ENCODE data around the gene GAS6. TPM values are rescaled to one million over a fixed set of nuclear protein-coding genes. Genes with fewer than 3 reads are reported as not detected.

Gene GAS6
- total RNA-seq, 1 experiment from 2014 or later, result 394 TPM

DNA sequence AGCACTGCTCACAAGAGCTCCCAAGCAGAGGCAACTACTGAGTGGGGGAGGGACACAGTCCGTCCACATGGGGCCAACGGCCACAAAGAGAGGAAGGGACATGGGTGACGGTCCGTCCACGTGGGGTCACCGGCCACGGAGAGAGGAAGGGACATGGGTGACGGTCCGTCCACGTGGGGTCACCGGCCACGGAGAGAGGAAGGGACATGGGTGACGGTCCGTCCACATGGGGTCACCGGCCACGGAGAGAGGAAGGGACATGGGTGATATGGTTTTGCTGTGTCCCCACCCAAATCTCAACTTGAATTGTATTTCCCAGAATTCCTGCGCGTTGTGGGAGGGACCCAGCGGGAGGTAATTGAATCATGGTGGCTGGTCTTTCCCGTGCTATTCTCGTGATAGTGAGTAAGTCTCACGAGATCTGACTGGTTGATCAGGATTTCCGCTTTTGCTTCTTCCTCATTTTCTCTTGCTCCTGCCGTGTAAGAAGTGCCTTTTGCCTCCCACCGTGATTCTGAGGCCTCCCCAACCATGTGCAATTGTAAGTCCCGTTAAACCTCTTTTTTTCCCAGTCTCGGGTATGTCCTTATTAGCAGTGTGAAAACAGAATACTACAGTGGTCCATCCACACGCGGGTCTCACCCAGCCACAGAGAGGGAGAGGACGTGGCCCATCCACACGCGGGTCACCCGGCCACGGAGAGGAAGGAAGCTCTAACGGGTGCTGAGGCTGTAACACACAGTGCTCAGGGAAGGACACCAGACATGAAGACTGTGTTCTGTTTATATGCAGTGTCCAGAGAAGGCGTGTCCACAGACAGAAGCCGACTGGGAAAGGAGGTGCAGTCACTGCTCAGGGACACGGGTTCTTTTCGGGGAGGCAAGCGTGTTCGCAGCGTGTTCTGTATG lies 48.5 kb downstream of the GAS6 start:
- Histone ChIP-seq H3K27me3 (no peaks in the 10 kb centered on the region), H3K4me3 (no peak overlapping the region), H3K36me3 (peaks cover 30% of the 10 kb centered on the region), H3K9me3 (no peaks in the 10 kb centered on the region)
- DNase-seq, result no peak

DNA sequence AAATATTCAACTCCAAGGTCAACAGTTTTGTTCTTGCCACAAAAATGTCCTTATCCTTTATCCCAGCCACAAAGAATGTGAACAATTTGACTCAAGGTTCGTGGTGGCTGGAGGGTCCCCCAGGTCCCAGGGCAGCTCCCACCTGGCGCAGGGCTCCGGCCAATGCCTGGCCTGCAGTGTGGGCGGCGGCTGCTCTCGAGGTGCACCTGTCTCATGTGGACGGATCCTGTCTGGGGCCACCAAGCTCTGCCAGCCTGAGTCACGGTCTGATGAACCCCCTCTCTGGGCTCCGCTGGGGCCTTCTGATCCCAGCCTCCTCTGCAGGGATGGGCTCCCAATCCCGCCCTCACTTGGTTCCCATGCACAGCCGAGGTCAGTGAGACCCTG lies 49.4 kb downstream of the GAS6 start:
- no peak for DNase-seq
- H3K4me3 ChIP-seq, result no peak overlapping the region
- H3K27me3 ChIP-seq, result no peaks in the 10 kb centered on the region
- H3K36me3 ChIP-seq, result peaks cover 20% of the 10 kb centered on the region
- no peaks in the 10 kb centered on the region; the same call in 1 of the 2 replicates for H3K9me3 ChIP-seq

DNA sequence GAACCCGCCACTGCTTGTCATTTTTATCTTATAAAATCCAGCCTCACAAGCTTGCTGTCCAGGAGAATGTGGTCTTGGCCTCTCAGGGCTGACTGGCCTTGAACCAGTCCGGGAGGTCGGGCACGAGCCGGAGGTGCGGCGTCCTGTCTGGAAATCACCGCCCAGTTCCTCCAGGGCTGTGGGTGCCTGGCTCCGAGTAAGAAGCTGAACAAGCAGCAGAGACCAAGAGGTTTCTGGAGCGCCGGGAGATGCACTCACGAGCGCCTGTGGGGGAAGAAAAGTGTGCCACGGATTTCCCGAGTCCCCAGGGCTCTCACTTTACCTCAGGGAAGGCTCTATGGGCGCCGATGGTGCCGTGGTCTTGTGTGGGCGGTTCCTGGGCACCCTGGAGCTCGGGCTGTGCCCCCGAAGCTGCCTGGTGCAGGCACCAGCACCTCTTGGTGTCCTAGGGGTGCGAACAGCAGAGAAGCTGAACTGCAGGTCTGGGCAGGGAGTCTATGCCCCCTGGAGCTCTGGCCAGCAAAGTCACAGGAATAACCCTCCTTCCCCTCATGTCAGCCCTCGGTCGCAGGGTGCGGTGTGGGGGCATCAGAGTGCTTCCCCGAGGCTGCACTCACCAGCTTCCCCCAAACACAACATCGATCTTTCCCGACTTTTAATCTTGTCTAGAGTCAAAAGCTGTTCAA lies 50.0 kb downstream of the GAS6 start:
- no peak overlapping the region for H3K4me3 ChIP-seq
- peaks cover 15% of the 10 kb centered on the region for H3K36me3 ChIP-seq
- H3K9me3 ChIP-seq, result no peaks in the 10 kb centered on the region; the same call in 1 of the 2 replicates
- DNase-seq, result no peak
- no peaks in the 10 kb centered on the region for H3K27me3 ChIP-seq

DNA sequence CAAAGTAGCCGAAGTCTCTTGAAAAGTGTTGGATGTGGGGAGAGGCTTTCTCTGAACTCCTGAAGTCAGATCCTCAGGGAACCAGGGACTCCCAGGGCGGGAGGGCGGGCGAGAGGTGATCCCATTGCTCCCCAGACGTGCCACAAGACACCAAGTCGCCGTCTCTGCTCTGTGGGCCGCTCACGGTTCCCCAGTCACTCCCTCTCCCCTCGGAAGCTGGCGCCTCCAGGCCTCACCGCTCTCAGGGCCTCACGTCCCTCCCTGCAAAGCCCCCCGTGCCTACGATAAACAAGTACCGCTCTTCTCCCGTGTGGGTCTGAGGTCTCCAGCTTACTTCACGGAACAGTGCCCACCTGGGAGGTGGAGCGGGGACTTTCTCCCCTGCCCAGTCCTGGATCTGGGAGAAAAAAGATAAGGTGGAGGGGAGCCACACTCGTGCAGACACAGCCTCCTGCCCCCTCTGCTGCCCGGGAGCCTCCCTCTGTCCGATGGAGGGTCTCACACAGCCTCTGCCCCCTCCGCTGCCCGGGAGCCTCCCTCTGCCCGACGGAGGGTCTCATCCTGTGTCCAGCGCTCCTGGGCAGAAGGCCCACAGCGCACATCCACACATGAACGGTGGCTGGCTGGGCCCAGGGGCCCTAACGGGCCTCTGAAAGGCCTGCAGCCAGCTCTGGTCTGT lies 50.7 kb downstream of the GAS6 start:
- peaks cover 3% of the 10 kb centered on the region for H3K9me3 ChIP-seq
- H3K27me3 ChIP-seq, result no peaks in the 10 kb centered on the region
- no peak for DNase-seq
- H3K4me3 ChIP-seq, result no peak overlapping the region
- peaks cover 10% of the 10 kb centered on the region for H3K36me3 ChIP-seq

DNA sequence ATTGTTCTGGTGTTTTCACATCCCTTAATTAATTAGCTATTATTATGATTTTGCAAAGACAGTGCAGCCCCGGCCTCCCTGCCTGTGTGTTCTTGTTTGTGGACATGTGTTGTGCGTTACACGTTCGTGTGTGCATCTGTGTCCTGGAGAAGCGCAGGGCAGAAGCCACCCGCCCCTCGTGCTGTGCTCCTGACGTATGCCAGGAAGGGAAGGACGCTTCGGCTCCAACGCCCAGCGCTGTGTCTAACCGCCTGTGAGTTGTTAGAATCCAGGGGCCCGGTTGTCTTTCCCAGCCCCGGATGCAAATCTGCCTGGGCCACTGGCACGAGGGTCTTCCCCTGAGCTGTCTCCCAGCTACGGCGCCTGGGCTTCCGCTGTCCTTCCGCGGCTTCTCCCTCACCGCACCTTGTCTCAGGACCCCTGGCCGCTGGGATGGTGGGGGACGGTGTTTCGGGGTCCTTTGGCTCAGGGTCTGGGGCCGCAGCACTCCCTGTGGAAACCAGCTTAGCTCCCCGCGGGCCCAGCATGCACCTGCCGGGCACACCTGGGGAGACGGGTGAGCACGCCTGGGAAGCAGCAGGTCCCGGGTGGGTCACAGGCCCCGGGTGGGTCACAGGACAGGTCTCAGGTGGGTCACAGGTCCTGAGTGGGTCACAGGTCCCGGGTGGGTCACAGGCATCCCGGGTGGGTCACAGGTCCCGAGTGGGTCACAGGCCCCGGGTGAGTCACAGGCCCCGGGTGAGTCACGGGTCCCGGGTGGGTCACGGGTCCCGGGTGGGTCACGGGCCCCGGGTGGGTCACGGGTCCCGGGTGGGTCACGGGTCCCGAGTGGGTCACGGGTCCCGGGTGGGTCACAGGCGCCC lies 51.5 kb downstream of the GAS6 start:
- Histone ChIP-seq H3K36me3 (peaks cover 7% of the 10 kb centered on the region), H3K9me3 (peaks cover 5% of the 10 kb centered on the region), H3K27me3 (no peaks in the 10 kb centered on the region), H3K4me3 (no peak overlapping the region)
- no peak for DNase-seq

DNA sequence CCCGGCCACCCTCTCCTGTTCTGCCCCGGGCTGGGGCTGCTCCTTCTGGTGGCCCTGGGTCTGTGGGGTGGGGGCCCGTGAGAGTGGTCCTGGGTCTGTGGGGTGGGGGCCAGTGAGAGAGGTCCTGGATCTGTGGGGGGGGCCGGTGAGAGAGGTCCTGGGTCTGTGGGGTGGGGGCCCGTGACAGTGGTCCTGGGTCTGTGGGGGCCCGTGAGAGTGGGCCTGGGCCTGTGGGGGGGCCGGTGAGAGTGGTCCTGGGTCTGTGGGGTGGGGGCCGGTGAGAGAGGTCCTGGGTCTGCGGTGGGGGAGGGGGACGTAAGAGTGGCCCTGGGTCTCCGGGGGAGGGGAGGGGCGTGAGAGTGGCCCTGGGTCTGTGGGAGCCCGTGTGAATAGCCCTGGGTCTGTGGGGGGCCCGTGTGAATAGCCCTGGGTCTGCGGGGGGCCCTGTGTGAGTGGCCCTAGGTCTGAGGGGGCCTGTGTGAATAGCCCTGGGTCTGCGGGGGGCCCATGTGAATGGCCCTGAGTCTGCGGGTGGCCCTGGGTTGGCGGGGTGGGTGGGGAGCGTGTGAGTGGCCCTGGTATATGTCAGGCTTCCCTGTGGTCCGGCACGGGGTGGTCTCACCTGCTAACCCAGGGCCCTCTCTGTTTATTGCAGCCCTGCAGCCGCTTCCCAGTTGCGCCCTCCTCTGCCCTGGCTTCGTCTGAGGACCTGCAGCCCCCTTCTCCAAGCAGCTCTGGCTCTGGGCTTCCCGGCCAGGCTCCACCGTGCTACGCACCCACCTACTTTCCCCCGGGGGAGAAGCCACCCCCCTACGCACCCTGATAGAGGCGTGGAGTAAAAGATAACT lies 52.6 kb downstream of the GAS6 start:
- no peaks in the 10 kb centered on the region for H3K27me3 ChIP-seq
- H3K36me3 ChIP-seq, result peaks cover 1% of the 10 kb centered on the region
- H3K9me3 ChIP-seq, result peaks cover 5% of the 10 kb centered on the region
- DNase-seq, result no peak
- H3K4me3 ChIP-seq, result no peak overlapping the region

DNA sequence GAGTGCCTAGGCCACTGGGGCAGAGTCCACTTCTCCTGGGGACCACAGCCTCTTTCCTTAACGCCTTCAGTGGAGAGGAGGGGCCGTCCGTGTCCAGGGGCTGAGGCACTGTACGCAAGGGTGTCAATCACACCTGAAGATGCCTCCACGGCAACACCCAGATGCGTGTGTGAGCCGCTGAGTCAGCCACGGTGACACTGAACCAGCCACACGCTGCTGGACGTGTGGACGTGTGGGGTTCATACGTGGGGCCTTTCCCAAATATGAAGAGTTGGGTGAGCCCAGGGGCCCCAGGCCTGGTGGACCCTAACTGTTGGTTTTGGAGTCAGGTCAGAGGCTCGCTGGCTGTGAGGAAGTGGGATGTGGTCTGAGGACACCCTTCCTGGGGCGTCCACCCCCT lies 53.2 kb downstream of the GAS6 start:
- no peaks in the 10 kb centered on the region for H3K27me3 ChIP-seq
- DNase-seq, result no peak
- H3K9me3 ChIP-seq, result peaks cover 5% of the 10 kb centered on the region
- no peak overlapping the region for H3K4me3 ChIP-seq
- H3K36me3 ChIP-seq, result no peaks in the 10 kb centered on the region

DNA sequence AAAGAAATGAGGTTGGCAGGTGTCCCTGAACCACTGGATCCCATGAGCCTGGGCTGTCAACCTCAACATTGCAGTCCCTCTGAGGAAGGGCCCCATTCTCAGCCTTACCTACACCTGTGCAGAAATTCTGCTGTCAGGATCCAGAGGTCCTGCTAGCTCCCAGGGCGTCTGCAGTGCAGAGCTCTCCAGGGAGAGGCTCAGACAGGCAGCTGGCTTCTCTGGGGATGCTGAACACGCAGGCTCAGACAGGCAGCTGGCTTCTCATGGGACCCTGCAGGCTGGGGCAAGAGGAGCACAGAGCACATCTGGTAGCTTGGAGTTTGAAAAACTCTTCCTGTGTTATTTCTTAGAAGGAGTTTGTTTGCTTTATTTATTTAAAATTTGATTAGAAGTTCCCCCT lies 53.9 kb downstream of the GAS6 start:
- Histone ChIP-seq H3K27me3 (no peaks in the 10 kb centered on the region), H3K36me3 (no peaks in the 10 kb centered on the region), H3K4me3 (no peak overlapping the region), H3K9me3 (peaks cover 5% of the 10 kb centered on the region)
- DNase-seq, result no peak

DNA sequence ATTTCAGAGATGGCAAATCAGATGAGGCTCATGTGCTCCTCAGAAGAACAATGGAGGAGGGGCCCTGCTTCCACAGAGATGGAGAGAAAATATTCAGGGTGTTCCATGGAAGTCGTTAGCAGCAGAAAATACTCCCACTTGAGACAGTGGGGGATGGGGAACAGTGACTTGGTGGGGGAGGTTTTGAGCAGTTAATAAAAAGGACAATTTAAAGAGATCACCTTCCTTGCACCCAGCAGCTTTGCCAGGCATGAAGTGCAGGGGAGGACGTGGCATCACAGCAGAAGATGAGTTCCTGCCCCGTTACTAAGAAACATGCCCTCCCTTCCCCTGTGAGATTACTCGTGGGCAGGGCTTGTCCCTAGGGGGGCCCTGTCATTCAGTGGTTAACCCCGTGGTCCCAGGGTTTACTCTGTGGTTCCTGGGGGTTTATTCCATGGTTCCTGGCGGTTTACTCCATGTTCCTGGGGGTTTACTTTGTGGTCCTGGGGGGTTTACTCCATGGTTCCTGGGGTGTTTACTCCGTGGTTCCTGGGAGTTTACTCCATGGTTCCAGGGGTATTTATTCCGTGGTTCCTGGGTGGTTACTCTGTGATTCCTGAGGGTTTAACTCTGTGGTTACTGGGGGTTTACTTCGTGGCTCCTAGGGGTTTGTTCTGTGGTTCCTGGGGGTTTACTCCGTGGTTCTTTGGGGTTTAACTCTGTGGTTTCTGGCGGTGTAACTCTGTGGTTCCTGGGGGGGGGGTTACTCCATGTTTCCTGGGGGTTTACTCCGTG lies 55.6 kb downstream of the GAS6 start:
- Histone ChIP-seq H3K9me3 (peaks cover 5% of the 10 kb centered on the region), H3K4me3 (no peak overlapping the region), H3K36me3 (no peaks in the 10 kb centered on the region), H3K27me3 (no peaks in the 10 kb centered on the region)
- no peak for DNase-seq

DNA sequence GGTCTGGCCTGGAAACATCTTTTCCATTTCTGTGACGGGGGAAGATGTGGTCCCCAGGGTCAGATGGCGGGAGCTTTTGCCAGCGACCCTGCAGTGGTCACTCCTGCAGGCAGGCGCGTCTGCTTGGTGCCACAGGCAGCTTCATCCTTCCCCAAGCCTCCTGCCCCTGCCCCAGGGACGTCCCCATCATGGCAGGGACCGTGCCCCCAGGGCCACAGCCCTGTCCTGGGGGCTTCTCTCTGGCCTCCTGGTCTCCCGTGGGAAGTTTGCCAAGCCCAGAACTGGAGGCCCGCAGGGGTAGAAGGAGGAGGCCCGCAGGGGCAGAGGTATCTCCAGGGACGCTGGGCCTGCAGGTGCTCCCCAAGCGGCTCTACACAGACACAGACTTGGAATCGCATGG lies 57.4 kb downstream of the GAS6 start:
- no peaks in the 10 kb centered on the region for H3K36me3 ChIP-seq
- no peak for DNase-seq
- no peak overlapping the region for H3K4me3 ChIP-seq
- H3K27me3 ChIP-seq, result no peaks in the 10 kb centered on the region
- H3K9me3 ChIP-seq, result peaks cover 5% of the 10 kb centered on the region

DNA sequence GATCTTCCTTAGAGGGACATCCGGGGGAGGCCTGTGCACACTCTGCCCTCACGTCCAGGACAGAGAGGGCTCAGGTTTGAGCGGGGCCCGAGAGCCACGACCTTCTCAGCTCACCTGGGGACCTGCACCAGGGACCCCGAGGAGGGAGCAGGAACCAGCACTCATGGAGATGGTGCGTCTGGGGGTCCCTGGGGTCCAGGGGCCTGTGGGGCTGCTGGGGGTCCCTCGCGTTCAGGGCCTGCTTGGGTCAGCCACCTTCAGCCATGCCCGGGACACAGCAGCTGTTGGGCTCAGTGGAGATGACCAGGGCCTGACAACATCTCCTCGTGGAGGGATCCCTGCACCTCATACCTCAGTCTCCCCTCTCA lies 57.8 kb downstream of the GAS6 start:
- H3K4me3 ChIP-seq, result no peak overlapping the region

DNA sequence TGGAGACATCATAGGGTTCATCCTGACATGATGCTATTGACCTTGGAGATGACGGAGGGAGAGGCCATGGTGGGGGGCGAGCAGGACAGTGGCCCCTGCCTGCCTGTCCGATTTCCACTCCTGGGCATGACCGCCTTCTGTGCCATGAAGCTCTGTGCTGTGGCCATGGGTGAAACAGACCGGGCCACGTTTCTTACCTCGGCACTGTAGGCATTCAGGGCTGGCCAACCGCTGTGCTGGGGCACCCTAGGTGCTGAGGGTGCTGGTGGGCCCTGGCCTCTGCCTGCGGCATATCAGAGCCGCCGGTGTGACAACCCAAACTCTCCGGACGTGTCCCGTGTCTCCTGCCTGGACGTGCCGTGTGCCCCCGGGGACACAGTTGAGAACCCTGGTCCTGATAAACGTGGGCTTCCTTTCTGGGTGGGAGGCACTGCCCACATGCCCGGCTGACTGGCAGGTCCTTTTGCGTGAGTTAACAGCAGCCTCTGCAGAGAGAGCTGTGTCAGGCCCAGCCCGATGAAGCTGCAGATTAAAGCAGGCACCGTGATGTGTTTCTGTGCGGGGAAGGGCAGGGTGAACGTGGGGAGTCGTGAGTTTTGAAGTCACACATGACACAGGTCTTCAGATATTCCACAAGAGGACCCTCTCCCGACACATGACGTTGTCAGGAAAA lies 58.3 kb downstream of the GAS6 start:
- Histone ChIP-seq H3K9me3 (peaks cover 5% of the 10 kb centered on the region), H3K4me3 (no peak overlapping the region), H3K27me3 (no peaks in the 10 kb centered on the region), H3K36me3 (no peaks in the 10 kb centered on the region)
- no peak for DNase-seq

More for the DNA sequence above, 57.8 kb downstream of the GAS6 start:
- peaks cover 5% of the 10 kb centered on the region for H3K9me3 ChIP-seq
- no peaks in the 10 kb centered on the region for H3K27me3 ChIP-seq
- DNase-seq, result no peak
- no peaks in the 10 kb centered on the region for H3K36me3 ChIP-seq

DNA sequence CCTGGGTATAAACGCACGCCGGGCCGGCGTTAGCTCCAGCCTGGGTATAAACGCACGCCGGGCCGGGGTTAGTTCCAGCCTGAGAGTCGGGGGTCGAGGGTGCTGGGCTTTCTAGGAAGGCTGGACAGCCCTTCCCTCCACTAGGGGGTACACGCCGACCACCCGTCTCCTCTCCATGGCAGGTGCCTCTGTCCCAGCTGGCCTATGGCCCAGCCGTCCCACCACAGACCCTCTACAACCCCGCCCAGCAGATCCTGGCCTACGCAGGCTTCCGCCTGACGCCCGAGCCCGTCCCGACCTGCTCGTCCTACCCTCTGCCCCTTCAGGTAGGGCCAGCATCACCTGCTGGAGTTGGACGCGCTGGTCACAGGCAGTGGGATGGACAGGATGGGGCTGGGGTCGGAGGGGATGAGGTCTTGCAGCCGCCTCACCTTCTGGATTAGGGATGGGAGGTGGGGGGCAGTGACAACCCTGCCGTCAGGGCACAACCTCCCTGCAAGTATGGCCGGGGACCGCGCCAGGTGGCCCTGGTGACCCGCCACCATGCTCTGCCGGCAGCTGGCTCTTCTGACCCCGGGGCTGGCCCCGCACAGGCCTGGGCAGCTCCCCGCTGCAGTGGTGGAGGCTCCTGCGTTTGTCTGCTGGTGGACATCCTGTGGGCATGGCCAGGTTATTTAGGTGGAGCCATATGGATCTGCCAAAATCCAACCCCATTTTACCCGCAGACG lies 59.0 kb downstream of the GAS6 start:
- Histone ChIP-seq H3K4me3 (no peak overlapping the region), H3K9me3 (peaks cover 5% of the 10 kb centered on the region), H3K27me3 (no peaks in the 10 kb centered on the region), H3K36me3 (no peaks in the 10 kb centered on the region)
- DNase-seq, result no peak

DNA sequence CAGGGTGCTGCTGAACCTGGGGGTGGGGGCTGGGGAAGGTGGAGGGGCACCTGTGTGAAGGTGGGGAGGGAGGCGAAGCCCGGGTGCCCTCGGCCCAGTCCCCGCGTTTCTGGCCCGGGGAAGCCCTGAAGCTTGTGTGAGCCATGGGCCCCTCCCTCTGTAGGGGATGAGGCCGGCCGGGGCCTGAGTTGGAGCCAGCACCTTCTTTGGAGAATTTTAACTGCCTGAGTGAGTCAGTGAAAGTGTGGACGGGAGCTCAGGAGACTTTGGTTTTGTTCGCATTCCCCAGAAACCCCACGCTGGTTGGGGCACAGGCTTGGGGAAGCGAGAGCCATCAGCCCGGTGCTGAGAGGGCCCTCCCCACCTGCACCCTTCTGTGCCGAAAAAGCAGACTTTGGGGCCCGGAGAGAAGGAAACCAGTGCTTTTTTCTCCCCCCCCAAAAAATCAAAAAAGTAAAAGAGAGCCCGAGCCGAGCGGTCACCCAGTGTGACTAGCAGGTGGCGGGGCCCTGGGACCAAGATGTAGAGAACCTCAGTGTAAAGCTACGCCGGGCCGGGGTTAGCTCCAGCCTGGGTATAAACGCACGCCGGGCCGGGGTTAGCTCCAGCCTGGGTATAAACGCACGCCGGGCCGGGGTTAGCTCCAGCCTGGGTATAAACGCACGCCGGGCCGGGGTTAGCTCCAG lies 59.7 kb downstream of the GAS6 start:
- H3K36me3 ChIP-seq, result no peaks in the 10 kb centered on the region
- DNase-seq, result no peak
- H3K4me3 ChIP-seq, result no peak overlapping the region
- H3K27me3 ChIP-seq, result no peaks in the 10 kb centered on the region
- H3K9me3 ChIP-seq, result peaks cover 5% of the 10 kb centered on the region
